Fibroblast of villous mesenchyme (primary cell): ENCODE data around the gene ZDHHC20. TPM values are rescaled to one million over a fixed set of nuclear protein-coding genes. Genes with fewer than 3 reads are reported as not detected.

Experiments used
- DNase-seq: peaks from one replicate; pipeline ENCODE4 v3.0.0-alpha.2; 2010; ENCODE audit warnings: low read depth
- H3K4me3 ChIP-seq: 2 replicates; pipeline ENCODE4 v1.5.1; 2011; ENCODE audit warnings: low read depth, mild to moderate bottlenecking, low read length
- total RNA-seq: library from RNA; depleted of rRNA; stranded (reverse); fragments of >200 nt; gene quantifications from 2 replicates; pipeline ENCODE4 v1.2.3, GENCODE V29; 2012
- TF ChIP-seq, protein P1 (sequence below): IDR thresholded peaks from 2 replicates; pipeline ENCODE4 v1.5.1; 2012; ENCODE audit warnings: low read depth, mild to moderate bottlenecking, low read length; ENCODE audit not compliant: insufficient read depth

The ZDHHC20 gene
- total RNA-seq, 1 donor = 137 TPM

DNA sequence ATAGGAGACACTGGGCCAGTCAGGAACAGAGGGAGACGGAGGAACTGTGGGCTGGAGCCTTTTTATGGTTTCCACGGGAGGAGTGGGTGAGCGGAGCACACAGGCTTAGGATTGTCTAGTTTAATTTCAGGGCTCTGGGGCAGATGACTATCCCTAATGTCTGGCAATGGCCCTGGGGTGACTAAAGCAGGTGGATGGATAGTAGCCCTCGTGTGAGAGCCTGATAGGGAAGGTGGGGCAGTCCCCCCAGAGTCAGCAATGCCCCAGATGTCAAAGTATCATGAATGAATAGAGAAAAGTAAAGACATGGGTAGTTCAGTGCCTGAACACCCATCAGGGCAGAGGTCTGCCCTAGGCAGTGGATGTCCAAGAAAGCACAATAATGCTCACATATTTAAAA lies 94.2 kb downstream of the ZDHHC20 start:
- H3K4me3 ChIP-seq = no peak overlapping the region
- TF ChIP-seq, protein P1, sequence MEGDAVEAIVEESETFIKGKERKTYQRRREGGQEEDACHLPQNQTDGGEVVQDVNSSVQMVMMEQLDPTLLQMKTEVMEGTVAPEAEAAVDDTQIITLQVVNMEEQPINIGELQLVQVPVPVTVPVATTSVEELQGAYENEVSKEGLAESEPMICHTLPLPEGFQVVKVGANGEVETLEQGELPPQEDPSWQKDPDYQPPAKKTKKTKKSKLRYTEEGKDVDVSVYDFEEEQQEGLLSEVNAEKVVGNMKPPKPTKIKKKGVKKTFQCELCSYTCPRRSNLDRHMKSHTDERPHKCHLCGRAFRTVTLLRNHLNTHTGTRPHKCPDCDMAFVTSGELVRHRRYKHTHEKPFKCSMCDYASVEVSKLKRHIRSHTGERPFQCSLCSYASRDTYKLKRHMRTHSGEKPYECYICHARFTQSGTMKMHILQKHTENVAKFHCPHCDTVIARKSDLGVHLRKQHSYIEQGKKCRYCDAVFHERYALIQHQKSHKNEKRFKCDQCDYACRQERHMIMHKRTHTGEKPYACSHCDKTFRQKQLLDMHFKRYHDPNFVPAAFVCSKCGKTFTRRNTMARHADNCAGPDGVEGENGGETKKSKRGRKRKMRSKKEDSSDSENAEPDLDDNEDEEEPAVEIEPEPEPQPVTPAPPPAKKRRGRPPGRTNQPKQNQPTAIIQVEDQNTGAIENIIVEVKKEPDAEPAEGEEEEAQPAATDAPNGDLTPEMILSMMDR = no peak
- no peak for DNase-seq

DNA sequence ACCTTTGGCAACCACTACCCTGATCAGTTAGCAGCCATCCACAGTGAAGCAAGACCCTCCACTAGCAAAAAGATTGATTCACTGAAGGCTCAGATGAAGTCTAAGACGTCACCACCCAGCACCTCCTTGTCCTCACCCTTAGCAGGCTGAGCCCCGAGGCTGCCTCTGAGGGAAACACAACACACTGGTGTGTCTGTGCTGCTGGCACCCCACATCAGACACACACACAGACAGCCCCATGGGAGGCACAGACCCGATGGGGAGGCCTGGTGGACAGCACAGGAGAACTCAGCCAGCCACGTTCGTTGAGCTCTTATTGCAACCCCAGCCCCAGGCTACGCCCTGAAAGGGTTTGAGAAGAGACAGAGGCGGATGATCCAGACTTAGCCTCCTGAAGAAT lies 94.7 kb downstream of the ZDHHC20 start:
- DNase-seq = no peak
- H3K4me3 ChIP-seq = no peak overlapping the region
- TF ChIP-seq, protein P1 = no peak

- no peak for DNase-seq
- TF ChIP-seq, protein P1 = no peak
- no peak overlapping the region for H3K4me3 ChIP-seq
Observed at GRCh38 chr13:21362741-21363140, 96.4 kb downstream of the ZDHHC20 start.

DNA sequence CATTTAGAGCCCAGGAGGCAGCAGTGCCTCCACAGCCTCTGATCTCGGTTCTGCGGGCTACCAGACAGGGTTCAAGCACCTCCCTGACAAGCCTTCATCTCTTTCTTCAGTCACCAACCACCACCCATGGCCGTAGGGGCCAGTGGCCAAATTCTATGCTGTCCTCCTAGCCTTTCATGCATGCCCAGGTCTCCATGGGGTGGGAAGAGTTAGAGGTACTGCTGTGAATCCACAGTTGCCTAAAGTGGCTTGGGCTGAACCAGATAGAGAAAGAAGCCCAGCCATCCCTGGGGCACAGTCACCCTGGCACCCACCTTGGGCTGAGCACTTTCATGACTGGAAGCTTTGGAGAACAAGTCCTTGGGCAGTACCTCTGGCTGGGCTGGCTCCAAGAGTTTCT lies 97.4 kb downstream of the ZDHHC20 start:
- DNase-seq = no peak
- TF ChIP-seq, protein P1 = no peak
- H3K4me3 ChIP-seq = no peak overlapping the region

- TF ChIP-seq, protein P1 = no peak
- no peak overlapping the region for H3K4me3 ChIP-seq
- DNase-seq = no peak
Observed at GRCh38 chr13:21361123-21361522, 98.0 kb downstream of the ZDHHC20 start.

DNA sequence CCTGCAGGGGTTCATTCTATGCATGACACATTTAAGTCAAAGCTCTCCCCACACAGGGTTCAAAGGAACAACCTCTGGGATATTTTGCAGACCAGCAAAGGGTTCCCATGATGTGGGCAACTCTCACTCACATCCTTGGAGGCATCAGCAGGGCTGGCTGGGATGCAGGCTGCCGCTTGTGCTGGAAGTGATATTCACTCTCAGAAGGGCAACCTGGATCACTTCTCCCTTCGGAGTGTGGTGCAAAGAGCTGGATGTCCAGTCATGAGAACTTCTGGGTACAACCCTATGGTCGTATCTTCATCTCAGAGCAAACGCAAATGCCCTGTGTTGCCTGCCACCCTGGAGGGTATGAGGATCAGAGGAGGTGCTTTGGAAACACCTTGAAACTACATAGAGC lies 98.6 kb downstream of the ZDHHC20 start:
- no peak overlapping the region for H3K4me3 ChIP-seq
- TF ChIP-seq, protein P1 = no peak
- DNase-seq = no peak

DNA sequence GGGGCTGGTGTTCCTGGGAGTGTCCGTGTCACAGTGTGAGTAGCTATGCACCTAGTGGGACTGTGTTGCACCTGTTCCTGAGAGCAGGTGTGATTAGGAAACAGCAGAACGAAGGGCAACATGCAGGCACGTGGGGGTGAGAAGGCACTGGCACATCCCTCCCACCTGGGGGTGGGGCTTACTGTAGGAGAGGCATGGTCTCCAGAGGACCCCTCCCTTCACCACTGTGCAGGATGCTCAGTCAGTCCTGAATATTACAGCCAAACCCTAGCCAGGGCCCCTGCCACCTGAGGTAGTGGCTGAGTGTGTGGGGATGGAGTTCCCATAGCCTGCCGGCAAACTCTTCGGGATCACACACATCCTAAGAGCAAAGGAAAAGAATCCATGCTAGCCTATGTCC lies 99.2 kb downstream of the ZDHHC20 start:
- DNase-seq = no peak
- TF ChIP-seq, protein P1 = no peak
- no peak overlapping the region for H3K4me3 ChIP-seq
